Lower lobe of right lung (tissue), 2 donors: ENCODE data around the gene ARHGAP31. TPM values are rescaled to one million over a fixed set of nuclear protein-coding genes. Genes with fewer than 3 reads are reported as not detected.

Experiments
- ATAC-seq, 2 donors: fragments of 200-7000 bp; cut with Tn5 transposase; one replicate each; pipeline ENCODE4 v1.9.1; 2020 to 2022; ENCODE audit warnings: mild to moderate bottlenecking in 2 of 2, moderate library complexity in 2 of 2
- DNase-seq: peaks from one replicate; pipeline ENCODE4 v3.0.0-alpha.2; 2020
- H3K27ac ChIP-seq: fragments of 200-600 bp; one replicate; pipeline ENCODE4 v1.8.0; 2022
- H3K27me3 ChIP-seq: fragments of 200-600 bp; one replicate; pipeline ENCODE4 v1.8.0; 2022; ENCODE audit warnings: low read depth
- H3K36me3 ChIP-seq: fragments of 200-600 bp; one replicate; pipeline ENCODE4 v1.8.0; 2022; ENCODE audit warnings: mild to moderate bottlenecking
- H3K4me1 ChIP-seq: fragments of 200-600 bp; one replicate; pipeline ENCODE4 v1.8.0; 2022
- H3K4me3 ChIP-seq: fragments of 200-600 bp; one replicate; pipeline ENCODE4 v1.8.0; 2022; ENCODE audit warnings: mild to moderate bottlenecking
- H3K9me3 ChIP-seq: fragments of 200-600 bp; one replicate; pipeline ENCODE4 v1.8.0; 2022
- CTCF ChIP-seq: fragments of 200-600 bp; IDR thresholded peaks from one replicate; pipeline ENCODE4 v1.8.0; 2022; ENCODE audit warnings: antibody characterized with exemption, mild to moderate bottlenecking
- intact Hi-C: fragments of 100-400 bp; cut with DNase I; formaldehyde crosslinking; loops from one replicate; pipeline ENCODE4 v1.11.0; 2022
- total RNA-seq: library from RNA; stranded (reverse); fragmentation: NEBNext Ultra II Directional; extraction: Animal tissue kit (Norgen Biotek cat#: 25700); gene quantifications from one replicate; pipeline ENCODE4 v1.2.1, GENCODE V29; 2021
- donor health status: DM: no; HTN: yes; CAD: no; lungs with severe emphysema.

The ARHGAP31 gene
- total RNA-seq, 1 donor from 2014 or later: 100 TPM

- DNase-seq (no peak), ATAC-seq (no peak)
- Histone ChIP-seq H3K27ac (no peak overlapping the region), H3K9me3 (no peaks in the 10 kb centered on the region), H3K4me1 (peaks cover 15% of the 10 kb centered on the region), H3K4me3 (no peak overlapping the region), H3K27me3 (no peaks in the 10 kb centered on the region), H3K36me3 (no peaks in the 10 kb centered on the region)
- intact Hi-C loops: no loop called here
- TF ChIP-seq CTCF: no peak
Observed at GRCh38 chr3:119340446-119340845, 46.3 kb downstream of the ARHGAP31 start.

DNA sequence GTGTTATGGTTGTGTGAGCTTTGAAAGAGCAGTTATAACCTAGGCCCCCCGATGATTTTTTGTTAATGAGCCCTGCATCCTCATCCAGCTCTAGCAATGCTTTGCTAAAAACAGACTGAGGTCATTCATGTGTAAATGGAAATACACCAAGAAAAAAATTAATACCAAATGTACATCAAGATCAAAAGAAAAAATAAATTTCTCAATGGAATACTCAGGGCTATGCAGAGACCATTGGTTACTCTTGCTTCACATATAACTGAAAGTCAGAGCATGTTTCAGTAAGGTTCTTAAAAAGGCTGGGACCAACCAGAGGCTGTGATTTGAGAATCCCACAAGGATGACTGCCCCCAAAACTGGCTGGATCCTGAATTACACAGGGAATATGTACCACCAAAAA lies 48.0 kb downstream of the ARHGAP31 start:
- ATAC-seq (no peak), DNase-seq (no peak)
- Histone ChIP-seq H3K9me3 (no peaks in the 10 kb centered on the region), H3K27me3 (no peaks in the 10 kb centered on the region), H3K4me1 (peaks cover 31% of the 10 kb centered on the region), H3K36me3 (no peaks in the 10 kb centered on the region), H3K27ac (no peak overlapping the region), H3K4me3 (no peak overlapping the region)
- no peak for TF ChIP-seq CTCF
- intact Hi-C loops: no loop called here

GRCh38 chr3:119343719-119344118 lies 49.5 kb downstream of the ARHGAP31 start:
- TF ChIP-seq CTCF: no peak
- Histone ChIP-seq H3K27ac (no peak overlapping the region), H3K9me3 (no peaks in the 10 kb centered on the region), H3K27me3 (no peaks in the 10 kb centered on the region), H3K4me1 (peaks cover 46% of the 10 kb centered on the region), H3K4me3 (no peak overlapping the region), H3K36me3 (no peaks in the 10 kb centered on the region)
- intact Hi-C loops: no loop called here
- DNase-seq (no peak), ATAC-seq (no peak)

- Histone ChIP-seq H3K4me1 (peaks cover 64% of the 10 kb centered on the region), H3K27ac (peak overlapping the region; percentile 56)
- ATAC-seq: peak; percentile 18 to 40
Observed at GRCh38 chr3:119346076-119346496, 51.9 kb downstream of the ARHGAP31 start.

GRCh38 chr3:119347036-119347435 lies 52.9 kb downstream of the ARHGAP31 start:
- Histone ChIP-seq H3K9me3 (no peaks in the 10 kb centered on the region), H3K27me3 (no peaks in the 10 kb centered on the region), H3K4me1 (peaks cover 73% of the 10 kb centered on the region), H3K4me3 (no peak overlapping the region), H3K36me3 (no peaks in the 10 kb centered on the region), H3K27ac (peak overlapping the region; percentile 56)
- intact Hi-C loops: no loop called here
- DNase-seq (no peak), ATAC-seq (no peak)
- TF ChIP-seq CTCF: no peak

More at GRCh38 chr3:119346076-119346496, 51.9 kb downstream of the ARHGAP31 start:
- Histone ChIP-seq H3K27me3 (no peaks in the 10 kb centered on the region), H3K36me3 (no peaks in the 10 kb centered on the region), H3K4me3 (no peak overlapping the region), H3K9me3 (no peaks in the 10 kb centered on the region)
- DNase-seq: no peak
- intact Hi-C loops: no loop called here
- TF ChIP-seq CTCF: no peak
